Activated gamma-delta T cell treated with Interleukin-2 at 50 U/mL for 16 hours (primary cell): ENCODE data around the gene SLC39A11.
"Not testable (repeated sequence)": the region's sequence is repeated elsewhere in the genome, so short reads cannot be mapped to it uniquely, and the experiment has no call there.

Experiments used
- DNase-seq: peaks from one replicate; pipeline ENCODE4 v3.0.0-alpha.2; 2020

The SLC39A11 gene

GRCh38 chr17:73069841-73070240, 22.6 kb downstream of the SLC39A11 start:
- no peak for DNase-seq

DNA sequence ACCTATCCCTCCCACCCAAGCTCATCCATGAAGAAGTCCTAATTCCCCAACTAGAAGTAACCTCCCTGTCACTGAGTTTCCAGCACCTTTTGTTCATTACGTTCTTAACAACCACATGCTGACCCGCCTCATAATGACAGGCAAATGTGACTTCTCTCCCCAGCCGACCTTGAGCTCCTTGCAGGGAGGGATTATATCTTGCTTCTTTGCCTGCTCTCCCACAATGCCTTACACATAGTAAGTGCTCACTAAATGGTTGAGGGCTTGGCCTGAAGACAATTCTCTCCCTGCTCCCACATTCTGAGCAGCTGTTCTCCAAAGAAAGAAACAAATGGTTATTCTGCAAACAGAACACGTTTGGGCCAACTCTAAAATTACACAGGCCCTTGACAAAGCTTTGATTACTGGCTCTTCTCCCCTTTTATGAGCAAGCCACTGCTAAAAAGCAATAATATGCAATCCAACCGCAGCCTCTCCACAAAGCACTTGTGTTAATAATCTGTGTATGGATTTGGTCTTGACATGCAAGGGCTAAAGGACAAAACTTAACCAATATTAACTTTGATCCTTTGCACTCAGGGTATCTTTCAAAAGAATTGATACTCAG, 23.2 kb downstream of the SLC39A11 start:
- no peak for DNase-seq

- DNase-seq: no peak
Measured at GRCh38 chr17:73068322-73069153, 23.9 kb downstream of the SLC39A11 start.

DNA sequence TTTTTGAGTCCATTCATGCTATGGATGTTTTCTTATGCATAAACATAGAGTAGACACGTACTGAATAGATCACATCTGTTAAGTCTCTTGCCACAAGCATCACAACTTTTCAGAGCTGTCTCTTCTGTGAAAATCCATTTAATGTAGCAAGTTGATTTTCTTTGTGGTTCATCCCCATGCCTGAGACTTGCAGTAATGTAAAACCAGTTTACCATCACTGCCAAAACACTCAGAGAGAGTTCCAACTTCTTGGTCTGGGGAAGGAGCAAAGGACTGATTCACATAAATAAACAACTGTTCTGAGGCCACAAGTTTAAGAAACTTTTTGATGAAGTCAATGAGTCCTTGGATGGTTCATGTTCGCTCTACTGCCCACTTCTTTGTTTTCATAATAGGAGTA, 24.8 kb downstream of the SLC39A11 start:
- not testable (repeated sequence) for DNase-seq

GRCh38 chr17:73067075-73067474, 25.4 kb downstream of the SLC39A11 start:
- DNase-seq: no peak

DNA sequence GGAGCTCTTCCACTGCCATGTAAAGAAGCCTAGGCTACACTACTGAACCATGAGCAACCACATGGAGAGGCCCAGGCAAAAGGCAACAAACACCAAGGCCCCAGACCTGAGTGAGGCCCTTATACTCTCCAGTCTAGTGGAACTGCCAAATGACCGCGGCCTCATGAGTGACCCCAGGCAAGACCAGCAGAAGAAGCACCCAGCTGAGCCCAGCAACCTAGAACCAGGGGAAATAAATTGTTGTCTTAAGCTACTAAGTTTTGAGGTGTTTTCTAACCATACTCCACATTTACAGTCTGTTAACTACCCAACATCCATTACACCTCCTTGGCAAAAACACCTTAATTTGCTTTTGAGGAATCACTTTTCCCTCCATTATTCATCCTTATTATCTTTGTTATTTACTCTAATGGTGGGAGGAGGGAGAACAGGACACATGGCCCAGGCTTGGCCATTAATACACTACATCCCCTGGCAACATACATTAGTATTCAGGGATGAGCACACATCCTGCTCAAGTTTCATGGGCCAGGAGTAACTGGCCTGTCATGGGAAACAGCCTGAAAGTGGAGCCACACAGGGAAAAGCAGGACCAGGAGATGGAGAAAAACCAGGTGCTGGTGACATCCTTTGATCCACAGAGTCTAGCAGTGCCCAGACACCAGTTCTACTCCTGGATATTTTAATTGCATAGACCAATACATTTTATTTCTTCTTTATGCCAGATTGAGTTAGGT, 26.2 kb downstream of the SLC39A11 start:
- DNase-seq: no peak

- no peak for DNase-seq
Measured at GRCh38 chr17:73065376-73065775, 27.1 kb downstream of the SLC39A11 start.

DNA sequence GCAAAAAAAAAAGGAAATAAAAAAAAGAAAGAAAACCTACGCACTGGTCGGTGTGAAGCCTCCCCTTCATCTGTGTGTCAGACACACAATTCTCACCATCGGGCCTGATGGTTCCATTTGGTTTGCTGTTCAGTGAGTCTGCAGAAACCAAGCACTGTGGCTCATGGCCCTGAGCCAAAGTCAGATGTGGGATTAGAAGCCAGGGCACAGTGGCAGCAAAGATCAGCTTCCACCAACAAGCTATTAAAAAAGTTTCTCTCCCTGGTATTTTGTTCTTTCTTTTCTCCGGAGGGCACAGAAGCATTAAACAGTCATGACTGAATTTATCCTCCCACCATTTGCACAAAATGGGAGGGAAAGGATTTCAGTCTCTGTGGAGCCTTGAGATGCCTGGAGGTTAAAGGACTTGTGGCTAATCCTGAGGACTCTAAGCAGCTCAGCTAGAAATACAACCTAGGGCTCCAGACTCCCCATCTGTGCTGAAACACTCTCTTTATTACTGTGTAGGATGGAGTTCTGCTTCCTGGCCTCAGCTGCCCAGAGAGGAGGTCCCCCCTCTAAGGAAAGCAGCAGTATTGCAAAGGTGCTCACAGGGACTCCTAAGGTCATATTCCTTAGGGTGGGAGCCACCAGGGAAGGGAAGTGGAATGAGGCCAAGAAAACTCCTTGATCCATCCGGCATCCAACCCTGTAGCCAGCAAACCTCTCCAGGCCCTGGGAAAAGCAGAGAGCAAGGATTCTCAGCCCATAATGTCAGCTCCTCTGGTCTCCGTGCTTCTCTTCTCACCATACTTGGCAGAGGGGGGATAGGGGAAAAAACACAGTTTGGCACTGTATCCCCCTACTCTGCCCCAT, 28.2 kb downstream of the SLC39A11 start:
- DNase-seq: no peak

- DNase-seq: no peak
Measured at GRCh38 chr17:73062726-73063125, 29.8 kb downstream of the SLC39A11 start.

DNA sequence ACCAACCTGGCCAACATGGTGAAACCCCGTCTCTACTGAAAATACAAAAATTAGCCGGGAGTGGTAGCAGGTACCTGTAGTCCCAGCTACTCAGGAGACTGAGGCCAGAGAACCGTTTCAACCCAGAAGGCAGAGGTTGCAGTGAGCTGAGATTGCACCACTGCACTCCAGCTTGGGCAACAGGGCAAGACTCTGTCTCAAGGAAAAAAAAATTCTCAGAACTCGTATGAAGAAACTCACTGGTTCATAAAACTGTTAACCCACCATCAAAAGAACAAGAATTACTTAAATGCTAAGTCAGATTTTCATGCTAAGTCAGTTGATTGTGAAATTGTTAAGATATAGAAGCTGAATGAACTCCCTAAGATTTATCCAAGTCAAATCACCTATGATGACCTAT, 31.3 kb downstream of the SLC39A11 start:
- DNase-seq: no peak

GRCh38 chr17:73060721-73061120, 31.8 kb downstream of the SLC39A11 start:
- no peak for DNase-seq

- DNase-seq: not testable (repeated sequence)
Measured at GRCh38 chr17:73059713-73060112, 32.8 kb downstream of the SLC39A11 start.

DNA sequence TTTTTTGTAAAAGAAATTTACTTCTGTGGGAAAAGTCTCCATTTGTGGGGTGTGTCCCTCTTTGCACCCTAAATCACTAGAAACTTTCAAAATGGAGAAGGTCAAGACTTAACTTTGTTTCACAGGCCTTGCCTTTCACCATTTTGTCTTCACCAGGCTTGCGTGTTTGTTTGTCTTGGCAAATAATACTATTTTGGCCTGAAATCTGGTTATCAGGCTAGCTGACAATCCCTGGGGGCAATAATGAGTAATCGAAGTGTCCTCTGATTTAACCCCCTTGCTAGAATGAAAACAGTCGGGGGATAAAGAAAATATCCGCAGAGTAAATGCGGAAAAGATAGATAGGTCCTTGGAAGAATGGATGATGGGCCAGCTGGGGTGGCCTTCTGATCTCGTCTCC, 34.5 kb downstream of the SLC39A11 start:
- no peak for DNase-seq

GRCh38 chr17:73057196-73057595, 35.3 kb downstream of the SLC39A11 start:
- no peak for DNase-seq

DNA sequence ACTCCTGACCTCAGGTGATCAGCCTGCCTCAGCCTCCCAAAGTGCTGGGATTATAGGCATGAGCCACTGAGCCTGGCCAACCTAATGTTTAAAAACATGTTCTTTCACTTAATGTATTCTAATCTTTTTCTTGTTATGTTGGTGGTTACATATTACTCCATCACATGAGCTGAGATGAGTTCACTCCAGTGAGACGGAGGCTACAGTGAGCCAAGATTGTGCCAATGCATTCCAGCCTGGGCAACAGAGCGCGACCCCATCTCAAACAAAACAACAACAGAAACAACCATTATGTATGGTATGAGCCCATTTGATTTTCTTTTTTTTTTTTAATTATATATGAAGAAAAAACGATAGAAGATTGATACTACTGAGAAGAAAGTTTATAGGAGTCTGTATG, 39.6 kb downstream of the SLC39A11 start:
- no peak for DNase-seq

GRCh38 chr17:73050797-73051196, 41.7 kb downstream of the SLC39A11 start:
- DNase-seq: no peak

DNA sequence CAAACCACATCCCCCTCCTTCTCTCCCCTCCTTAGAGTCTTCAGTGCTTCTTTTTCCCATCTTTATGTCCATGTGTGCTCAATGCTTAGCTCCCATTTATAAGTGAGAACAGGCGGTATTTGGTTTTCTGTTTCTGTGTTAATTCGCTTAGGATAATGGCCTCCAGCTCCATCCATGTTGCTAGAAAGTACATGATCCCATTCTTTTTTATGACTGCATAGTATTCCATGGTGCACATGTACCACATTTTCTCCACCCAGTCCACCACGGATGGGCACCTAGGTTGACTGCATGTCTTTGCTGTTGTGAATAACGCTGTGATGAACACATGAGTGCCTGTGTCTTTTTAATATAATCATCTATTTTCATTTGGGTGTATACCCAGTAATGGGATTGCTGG, 44.3 kb downstream of the SLC39A11 start:
- DNase-seq: no peak

- DNase-seq: no peak
Measured at GRCh38 chr17:73045724-73046123, 46.8 kb downstream of the SLC39A11 start.

DNA sequence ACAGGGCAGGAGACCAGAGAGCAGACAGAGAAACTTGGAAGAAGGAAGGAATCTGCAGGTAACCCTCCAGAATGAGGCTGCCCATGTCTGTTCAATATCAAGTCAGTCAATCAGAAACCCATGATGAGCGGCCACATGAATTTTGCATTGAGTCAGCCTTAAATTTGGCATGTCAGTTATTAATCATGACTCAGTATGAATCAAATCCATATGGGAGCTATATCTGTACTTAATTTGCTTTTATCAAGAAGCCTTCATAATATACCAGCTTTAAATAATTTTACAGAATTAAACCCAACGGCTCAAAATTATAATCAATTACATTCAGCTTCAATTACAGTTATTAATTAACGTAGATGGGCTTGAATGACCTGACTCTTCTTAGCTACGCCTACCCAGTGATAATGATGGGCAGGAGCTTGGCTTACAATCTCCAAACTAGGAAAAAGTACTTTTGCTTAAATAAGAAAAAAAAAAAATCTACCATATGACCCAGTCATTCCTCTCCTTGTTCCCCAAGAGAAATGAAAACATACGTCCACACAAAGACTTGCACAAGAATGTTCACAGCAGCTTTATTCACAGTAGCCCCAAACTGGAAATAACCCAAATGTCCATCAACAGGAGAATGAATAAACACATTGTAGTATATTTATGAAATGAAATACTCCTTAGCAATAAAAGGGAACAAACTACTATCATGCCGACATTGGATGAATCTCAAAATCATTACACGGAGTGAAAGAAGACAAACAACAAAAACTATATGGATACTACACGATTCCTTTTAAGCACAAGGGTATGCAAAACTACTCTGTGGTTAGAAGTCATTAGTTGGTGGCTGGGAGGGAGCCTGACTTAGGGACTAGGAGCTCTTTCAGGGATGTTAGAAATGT, 48.6 kb downstream of the SLC39A11 start:
- DNase-seq: no peak

- DNase-seq: no peak
Measured at GRCh38 chr17:73042809-73043685, 49.4 kb downstream of the SLC39A11 start.

DNA sequence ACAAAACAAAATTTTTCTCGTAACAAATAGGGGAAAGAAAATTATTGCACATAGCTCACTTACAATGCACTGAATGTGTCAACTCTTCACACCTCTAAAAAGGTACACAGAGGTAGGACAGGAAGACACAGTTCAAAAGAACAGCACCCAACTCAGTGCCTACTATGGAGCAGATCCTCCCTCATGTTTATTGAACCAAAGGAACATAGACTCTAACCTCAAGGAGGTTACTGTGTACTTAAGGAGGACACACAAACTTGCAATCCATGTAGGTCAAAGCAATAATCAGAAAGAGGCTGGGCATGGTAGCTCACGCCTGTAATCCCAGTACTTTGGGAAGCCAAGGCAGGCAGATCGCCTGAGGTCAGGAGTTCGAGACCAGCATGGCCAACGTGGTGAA, 50.3 kb downstream of the SLC39A11 start:
- no peak for DNase-seq
